Stimulated activated memory B cell treated with anti-CD40 and anti-IgM and Interleukin-4, amounts not matched to agents 10 μg/mL and 1 μg/mL and 100 μg/mL, for 72 hours (primary cell): ENCODE results near the gene ISYNA1.

Experiments used
- ATAC-seq: fragments of 150-1000 bp; cut with Tn5 transposase; 2 replicates; pipeline ENCODE4 v1.10.0; 2021
- H3K27ac Mint-ChIP-seq: one replicate; pipeline ENCODE4 v1.8.0; 2022; ENCODE audit warnings: mild to moderate bottlenecking, mixed read lengths
- H3K27me3 Mint-ChIP-seq: one replicate; pipeline ENCODE4 v1.8.0; 2022; ENCODE audit warnings: mixed read lengths
- H3K36me3 Mint-ChIP-seq: one replicate; pipeline ENCODE4 v1.8.0; 2022; ENCODE audit warnings: mixed read lengths
- H3K4me1 Mint-ChIP-seq: one replicate; pipeline ENCODE4 v1.8.0; 2022; ENCODE audit warnings: mixed read lengths
- H3K4me3 Mint-ChIP-seq: one replicate; pipeline ENCODE4 v1.8.0; 2022; ENCODE audit warnings: mild to moderate bottlenecking, moderate library complexity, mixed read lengths
- H3K9me3 Mint-ChIP-seq: one replicate; pipeline ENCODE4 v1.8.0; 2022; ENCODE audit warnings: mixed read lengths

Gene ISYNA1

DNA sequence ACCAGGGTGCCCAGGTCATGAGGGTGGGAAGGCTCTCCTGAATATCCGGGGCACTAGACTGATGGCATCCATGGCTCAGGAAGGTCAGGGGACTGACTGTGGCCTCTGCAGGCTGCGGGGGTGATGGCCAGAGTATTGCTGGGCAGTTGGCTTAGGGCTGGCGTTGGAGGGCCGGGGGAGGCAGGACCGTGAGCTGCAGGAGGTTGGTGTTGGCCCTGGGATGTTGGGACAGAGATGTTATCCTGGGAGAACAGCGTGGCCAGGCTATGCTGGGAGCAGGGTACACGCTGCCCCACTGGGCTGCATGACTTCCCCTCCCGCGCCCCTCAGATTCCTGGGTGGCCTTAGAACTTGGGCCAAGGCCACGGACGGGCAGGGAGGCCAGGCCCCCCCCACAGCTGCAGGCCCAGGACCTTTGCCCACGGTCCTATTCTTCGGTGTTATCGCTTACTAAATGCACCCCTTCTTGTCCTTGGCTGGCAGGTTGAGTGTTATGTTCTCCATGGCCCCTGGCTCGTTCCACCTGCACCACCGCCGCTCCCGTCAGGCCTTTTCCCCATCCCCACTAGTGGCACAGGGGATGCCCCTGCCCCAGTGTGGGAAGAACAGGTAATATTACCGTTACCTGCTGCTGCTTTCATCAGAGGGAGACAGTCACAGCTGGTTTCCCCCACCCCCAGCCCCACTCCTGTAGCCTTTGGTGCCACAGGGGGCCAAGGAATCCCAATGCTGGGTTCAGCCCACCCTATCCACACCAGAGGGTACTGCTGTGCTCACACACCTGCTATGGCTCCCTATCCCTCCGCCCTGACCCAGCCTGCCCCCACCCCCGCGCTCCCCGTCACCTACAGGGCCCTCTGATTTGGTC is 3.2 kb upstream of the ISYNA1 start:
- no peak overlapping the region for H3K27ac Mint-ChIP-seq

DNA sequence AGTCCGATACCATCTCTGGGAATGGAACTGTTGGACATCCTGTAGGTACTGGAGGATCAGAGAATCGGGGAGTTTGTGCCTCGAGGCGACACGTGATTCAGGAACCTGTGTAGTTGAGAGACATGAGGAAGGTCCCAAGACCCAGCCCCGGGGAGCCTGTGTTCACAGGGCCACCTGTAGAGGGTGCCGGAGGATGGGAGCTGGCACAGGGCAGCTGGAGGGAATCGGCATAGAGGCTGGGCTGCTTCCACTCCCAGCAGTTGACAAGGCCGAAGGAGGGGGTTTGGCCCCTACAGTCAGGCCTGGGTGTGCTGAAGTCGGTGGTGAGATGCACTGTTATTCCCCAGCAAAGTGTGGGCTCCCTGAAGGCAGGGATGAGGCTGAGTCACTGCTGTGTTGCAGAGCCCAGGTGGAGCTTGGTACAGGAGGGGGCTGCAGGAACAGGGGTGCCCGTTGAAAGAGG is 2.5 kb upstream of the ISYNA1 start:
- H3K36me3 Mint-ChIP-seq = peaks cover 19% of the 10 kb centered on the region
- H3K27ac Mint-ChIP-seq = no peak overlapping the region
- no peak overlapping the region for H3K4me3 Mint-ChIP-seq
- peaks cover 6% of the 10 kb centered on the region for H3K9me3 Mint-ChIP-seq
- H3K4me1 Mint-ChIP-seq = peaks cover 45% of the 10 kb centered on the region
- no peaks in the 10 kb centered on the region for H3K27me3 Mint-ChIP-seq
- ATAC-seq = no peak

More for the DNA sequence above, 3.2 kb upstream of the ISYNA1 start:
- ATAC-seq = no peak
- Mint-ChIP-seq H3K4me1 (peaks cover 39% of the 10 kb centered on the region), H3K27me3 (no peaks in the 10 kb centered on the region), H3K36me3 (peaks cover 26% of the 10 kb centered on the region), H3K4me3 (no peak overlapping the region), H3K9me3 (peaks cover 6% of the 10 kb centered on the region)

DNA sequence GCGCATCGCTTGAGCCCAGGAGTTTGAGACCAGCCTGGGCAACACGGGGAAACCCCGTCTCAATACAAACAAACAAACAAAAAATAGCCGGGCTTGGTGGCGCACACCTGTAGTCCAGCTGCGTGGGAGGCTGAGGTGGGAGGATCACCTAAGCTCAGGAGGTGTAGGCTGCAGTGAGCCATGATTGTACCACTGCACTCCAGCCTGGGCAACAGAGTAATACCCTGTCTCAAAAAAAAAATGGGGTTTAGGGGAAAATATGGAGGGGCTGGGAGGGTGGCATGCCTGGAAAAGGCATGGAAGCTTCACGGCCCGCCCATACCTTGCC is 1.9 kb upstream of the ISYNA1 start:
- no peak for ATAC-seq
- Mint-ChIP-seq H3K27me3 (no peaks in the 10 kb centered on the region), H3K27ac (no peak overlapping the region), H3K9me3 (peaks cover 6% of the 10 kb centered on the region), H3K4me3 (no peak overlapping the region), H3K36me3 (peaks cover 19% of the 10 kb centered on the region), H3K4me1 (peaks cover 48% of the 10 kb centered on the region)

DNA sequence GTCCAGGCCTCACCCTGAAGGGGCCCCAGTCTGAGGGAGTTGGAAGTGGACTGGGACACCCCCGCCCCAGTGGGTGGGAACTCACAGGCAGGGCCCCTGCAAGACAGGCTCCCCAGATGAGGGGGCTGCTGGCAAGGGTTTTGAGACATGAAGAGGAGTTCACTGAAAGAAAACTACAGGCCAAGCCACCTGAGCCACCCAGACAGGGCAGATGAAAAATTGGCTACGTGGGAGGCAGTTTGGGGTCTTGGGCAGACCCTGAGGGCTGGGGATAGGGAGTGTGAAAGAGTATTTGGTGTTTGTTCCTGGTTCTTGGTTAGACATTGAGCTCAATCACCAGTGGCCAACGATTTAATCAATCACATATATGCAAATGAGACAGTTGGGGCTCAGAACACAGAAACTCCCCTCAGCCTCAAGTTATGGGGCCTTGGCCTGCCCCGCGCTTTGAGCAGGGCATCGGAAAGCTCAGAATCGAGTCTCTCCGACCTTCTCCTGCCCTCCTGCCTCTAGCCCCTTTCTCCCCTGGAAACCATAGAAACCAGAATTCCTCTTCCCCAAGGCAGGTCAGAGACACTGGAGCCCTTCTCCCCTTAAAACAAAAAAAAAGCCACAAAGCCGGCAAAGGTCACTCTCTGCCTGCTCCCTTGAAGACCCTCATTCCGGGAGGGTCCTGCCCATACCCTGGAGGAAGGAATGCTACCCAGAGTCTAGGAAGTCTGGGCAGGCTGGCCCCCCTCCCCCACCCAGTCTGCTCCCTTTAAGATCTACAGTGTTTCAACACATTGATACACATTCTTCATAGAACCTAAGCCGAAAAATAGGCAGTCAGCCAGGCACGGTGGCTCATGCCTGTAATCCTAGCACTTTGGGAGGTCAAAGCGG is 1.3 kb upstream of the ISYNA1 start:
- Mint-ChIP-seq H3K36me3 (peaks cover 19% of the 10 kb centered on the region), H3K27ac (no peak overlapping the region), H3K9me3 (peaks cover 6% of the 10 kb centered on the region), H3K27me3 (no peaks in the 10 kb centered on the region), H3K4me3 (no peak overlapping the region), H3K4me1 (peaks cover 54% of the 10 kb centered on the region)
- ATAC-seq = no peak

DNA sequence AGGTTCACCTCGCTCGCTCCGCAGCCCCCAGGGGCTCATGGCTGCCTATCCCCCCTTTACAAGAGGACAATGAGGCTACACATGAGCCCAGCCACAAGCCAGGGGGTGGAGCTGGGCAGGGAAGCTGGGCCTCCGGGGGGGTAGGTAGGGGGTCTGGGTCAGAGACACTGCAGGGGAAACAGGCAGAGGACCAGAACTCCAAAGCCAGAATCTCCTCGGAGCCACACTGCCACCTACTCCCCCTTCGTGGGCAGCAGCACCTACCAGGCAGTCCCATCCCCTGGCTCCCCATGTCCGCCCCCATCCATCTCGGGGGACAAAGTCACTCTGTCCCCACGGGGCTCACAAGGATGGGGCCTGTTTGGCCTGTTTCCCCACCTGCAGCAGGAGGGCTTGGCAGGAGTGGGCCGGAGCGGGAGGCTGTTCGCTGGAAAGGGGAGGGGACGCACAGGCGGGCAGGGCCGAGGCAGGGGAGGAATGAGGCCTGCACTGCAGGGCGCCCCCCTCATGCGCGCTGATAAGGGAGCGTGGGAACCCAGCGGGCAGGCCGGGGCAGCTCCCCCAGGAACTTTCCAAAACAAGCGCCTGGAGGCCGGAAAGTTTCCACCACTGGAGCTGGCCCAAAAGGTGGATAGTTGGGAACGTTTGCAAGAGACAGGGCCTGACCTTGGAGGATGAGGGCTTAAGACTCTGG is 545 bp upstream of the ISYNA1 start:
- no peak overlapping the region for H3K27ac Mint-ChIP-seq
- ATAC-seq = no peak
- H3K4me3 Mint-ChIP-seq = peak overlapping the region; percentile 34
- no peaks in the 10 kb centered on the region for H3K27me3 Mint-ChIP-seq
- H3K36me3 Mint-ChIP-seq = peaks cover 11% of the 10 kb centered on the region
- peaks cover 58% of the 10 kb centered on the region for H3K4me1 Mint-ChIP-seq
- H3K9me3 Mint-ChIP-seq = peaks cover 6% of the 10 kb centered on the region

DNA sequence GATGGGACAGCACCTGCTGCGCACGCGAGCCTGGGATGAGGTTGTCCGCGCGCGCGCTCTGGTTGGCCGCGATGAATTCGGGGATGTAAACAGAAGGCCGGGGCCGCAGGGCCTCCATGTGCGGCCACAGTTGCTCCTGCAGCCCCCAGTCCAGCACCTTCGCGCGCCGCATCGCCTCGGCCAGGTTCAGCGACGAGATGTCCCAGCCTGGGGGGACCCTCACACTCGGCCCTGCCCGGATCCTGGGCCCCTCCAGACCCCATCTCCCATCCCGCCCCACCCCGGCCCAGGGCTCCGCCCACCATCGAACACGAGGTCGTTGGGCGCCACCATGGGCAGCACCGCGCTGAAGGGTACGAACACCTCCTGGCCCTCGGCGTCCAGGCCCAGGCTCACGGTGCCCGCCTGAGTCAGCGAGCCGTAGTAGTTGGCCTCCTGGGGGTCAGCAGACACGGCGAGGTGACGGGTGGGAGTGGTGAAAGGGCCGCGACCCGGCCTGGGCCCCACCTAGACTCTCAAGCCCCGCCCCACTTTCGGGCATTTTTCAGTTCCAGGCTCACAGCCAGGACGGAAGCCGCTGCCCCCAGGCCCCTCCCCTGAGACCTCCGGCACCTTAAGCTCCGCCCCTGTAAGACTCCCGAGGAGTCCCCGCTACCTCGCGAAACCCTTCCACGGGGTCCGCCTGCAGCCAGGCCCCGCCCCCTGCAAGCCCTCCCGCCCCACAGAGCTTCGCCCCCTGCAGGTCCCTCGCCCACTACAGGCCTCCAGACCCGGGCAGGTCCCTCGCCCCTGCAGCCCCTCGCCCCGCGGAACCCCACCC is 1.1 kb downstream of the ISYNA1 start:
- Mint-ChIP-seq H3K27ac (no peak overlapping the region), H3K4me3 (peak overlapping the region; percentile 72), H3K9me3 (no peaks in the 10 kb centered on the region), H3K27me3 (no peaks in the 10 kb centered on the region), H3K4me1 (peaks cover 58% of the 10 kb centered on the region), H3K36me3 (no peaks in the 10 kb centered on the region)
- ATAC-seq = peak; percentile 78

DNA sequence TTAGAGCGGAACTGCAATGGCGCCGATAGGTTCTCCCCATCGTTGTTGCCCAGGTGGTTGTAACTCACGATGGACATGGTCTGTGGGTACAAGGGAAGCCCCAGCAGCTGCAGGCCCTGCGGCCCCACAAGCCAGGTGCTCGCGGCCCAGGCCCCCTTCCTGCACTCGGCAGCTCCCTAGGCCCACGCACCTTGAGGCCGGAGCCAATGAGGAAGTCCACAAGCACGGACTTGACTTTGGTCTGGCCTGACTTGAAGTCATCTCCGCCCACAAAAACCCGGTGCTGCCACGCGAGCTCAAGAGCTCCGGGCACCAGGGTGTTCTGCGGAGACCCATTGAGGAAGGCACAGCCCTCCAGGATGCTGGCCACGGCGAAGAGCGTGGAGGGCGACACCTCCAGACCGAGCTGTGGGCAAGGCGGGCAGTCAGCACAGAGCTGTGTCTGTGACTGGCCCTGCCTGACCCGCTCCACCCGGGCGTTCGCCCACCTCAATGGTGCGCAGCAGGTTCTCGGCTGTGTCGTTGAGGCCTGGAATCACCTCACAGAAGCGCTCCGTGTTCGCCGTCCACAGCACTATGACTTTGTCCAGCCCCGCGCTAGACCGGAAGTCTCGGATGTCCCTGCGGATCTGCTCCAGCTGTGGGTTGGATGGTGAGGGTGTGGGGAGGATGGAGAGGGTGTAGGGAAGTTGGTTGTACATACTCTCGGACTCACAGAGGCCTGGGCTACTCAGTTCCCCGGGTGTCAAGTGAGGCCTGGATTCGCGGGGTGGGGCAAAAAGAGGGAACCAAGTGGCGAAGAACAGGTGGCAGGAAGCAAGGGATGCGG is 1.9 kb downstream of the ISYNA1 start:
- Mint-ChIP-seq H3K36me3 (no peaks in the 10 kb centered on the region), H3K4me3 (peak overlapping the region; percentile 72), H3K27ac (no peak overlapping the region), H3K27me3 (no peaks in the 10 kb centered on the region), H3K9me3 (no peaks in the 10 kb centered on the region), H3K4me1 (peaks cover 54% of the 10 kb centered on the region)
- no peak for ATAC-seq

DNA sequence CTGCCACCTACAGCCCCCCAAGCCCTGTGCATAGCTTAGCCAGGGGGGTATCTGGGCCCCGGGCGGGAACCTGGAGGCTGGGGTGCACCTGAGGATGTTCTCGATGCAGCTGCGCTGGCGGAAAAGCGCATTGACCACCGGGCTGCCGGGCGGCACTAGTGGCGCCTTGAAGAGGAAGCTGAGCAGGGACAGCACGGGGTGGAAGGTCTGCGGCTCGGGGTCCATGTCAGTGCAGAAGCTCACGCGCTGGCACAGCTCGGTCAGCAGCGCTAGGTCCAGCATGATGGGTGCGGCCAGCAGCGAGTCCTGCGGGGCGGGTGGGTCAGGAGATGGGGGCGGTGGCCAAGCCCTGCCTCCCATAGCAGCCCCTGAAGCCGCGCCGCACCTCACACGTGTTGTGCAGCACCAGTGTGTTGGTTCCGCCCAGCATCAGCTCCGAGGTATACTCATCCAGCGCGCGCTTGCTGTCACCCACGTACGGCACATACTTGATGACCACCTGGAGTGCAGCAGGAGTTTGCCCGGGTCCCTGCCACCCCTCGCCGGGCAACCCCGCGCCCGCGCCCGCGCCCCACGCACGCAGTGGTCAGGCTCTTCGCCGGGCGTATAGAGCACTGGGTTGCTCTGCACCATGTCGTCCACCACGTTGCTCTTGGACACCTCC is 2.6 kb downstream of the ISYNA1 start:
- Mint-ChIP-seq H3K9me3 (no peaks in the 10 kb centered on the region), H3K27me3 (no peaks in the 10 kb centered on the region), H3K4me1 (peaks cover 51% of the 10 kb centered on the region), H3K4me3 (no peak overlapping the region), H3K27ac (no peak overlapping the region), H3K36me3 (no peaks in the 10 kb centered on the region)
- no peak for ATAC-seq

DNA sequence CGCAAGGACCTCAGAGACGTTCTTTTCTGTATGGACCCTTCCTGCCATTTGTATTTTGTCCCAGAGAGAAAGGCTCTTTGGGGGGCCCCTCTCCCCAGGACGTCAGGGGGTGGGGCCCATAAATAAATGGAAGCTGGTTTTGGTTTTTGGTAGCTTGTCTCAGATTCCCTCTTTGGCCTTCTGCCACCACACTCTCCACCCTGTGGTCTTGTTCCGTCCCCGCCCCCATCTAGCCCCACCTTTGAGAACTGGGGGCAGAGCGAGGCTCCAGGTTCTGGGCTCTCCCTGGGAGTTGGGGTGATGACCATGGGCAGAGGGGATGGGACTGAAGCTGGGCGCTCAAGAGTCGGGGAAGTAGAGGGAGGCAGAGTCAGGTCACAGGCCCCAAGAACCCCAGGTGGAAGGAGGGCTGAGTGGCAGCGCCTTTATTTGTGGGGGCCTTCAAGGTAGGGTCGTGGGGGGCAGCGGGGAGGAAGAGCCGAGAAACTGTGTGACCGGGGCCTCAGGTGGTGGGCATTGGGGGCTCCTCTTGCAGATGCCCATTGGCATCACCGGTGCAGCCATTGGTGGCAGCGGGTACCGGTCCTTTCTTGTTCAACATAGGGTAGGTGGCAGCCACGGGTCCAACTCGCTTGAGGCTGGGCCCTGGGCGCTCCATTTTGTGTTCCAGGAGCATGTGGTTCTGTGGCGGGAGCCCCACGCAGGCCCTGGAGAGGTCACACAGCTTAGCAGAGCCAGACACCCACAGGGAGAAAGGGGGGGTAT is 3.3 kb downstream of the ISYNA1 start:
- Mint-ChIP-seq H3K9me3 (no peaks in the 10 kb centered on the region), H3K27me3 (no peaks in the 10 kb centered on the region), H3K4me1 (peaks cover 53% of the 10 kb centered on the region), H3K4me3 (peak overlapping the region; percentile 93), H3K36me3 (no peaks in the 10 kb centered on the region), H3K27ac (peak overlapping the region; percentile 83)
- ATAC-seq = no peak

DNA sequence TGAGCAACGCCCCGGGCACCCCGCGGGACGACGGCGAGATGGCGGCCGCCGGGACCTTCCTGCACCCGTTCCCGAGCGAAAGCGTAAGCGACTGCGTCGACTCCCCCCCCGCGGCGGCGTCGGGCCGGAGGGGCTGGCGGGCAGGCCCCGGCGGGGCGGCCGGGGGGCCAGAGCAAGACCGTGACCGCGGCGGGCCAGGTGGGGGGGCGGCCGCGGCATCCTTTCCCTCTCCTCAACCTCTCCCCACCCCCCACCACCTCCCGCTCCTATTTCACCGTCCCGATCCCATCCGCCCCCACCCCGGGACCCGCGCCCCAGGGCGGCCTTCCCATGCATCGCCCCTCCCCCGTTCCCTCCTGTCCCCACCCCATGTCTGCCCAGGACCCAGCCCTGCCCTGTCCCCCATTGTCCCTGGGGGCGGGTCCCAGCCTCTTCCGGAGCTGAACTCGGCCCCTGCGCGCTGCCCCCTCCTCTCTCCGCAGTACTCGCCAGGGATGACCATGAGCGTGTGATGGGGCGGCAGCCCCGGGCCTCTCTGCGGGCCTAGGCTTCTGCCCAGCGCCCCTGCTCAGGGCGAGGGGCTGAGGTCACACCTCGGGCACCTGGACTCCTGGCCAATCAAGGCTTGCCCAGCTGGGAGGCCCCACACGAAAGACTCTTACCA is 4.1 kb downstream of the ISYNA1 start:
- ATAC-seq = no peak
- Mint-ChIP-seq H3K36me3 (no peaks in the 10 kb centered on the region), H3K27me3 (no peaks in the 10 kb centered on the region), H3K9me3 (no peaks in the 10 kb centered on the region), H3K27ac (peak overlapping the region; percentile 83), H3K4me1 (peaks cover 51% of the 10 kb centered on the region), H3K4me3 (peak overlapping the region; percentile 93)

DNA sequence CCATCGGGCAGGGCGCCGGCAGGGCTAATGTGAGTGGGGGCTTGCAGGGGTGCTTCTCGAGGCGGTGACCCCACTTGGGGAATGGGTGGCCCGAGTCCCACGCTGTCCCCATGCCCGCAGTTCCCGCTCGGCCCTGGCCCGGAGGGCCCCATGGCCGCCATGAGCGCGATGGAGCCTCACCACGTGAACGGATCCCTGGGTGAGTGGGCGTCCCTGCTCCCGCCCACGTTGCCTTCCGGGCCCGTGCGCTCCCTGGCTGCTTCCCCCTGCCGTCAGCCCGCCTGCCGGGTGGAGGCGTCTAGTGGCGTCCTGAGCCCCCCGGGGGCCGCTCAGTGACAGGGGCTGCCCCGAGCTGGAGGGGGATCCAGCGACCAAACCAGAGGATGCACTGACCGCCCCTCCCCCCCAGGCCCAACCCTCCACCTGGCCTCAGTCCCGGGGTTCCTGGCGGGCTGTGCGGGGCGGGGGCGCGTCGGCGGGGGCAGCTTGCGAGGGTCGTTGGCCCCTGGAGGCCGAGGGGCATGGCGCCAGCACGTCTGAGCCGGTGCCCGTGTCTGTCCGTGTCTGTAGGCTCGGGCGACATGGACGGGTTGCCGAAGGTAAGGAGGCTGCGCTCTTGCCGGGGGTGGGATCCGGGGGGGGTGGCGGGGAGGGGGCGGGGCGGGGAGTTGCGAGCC is 4.8 kb downstream of the ISYNA1 start:
- H3K27me3 Mint-ChIP-seq = no peaks in the 10 kb centered on the region
- ATAC-seq = peak; percentile 9
- no peaks in the 10 kb centered on the region for H3K9me3 Mint-ChIP-seq
- H3K4me3 Mint-ChIP-seq = peak overlapping the region; percentile 75
- no peaks in the 10 kb centered on the region for H3K36me3 Mint-ChIP-seq
- peak overlapping the region; percentile 65 for H3K27ac Mint-ChIP-seq
- peaks cover 48% of the 10 kb centered on the region for H3K4me1 Mint-ChIP-seq
